Esophagus squamous epithelium (tissue), 5 donors: ENCODE results near the gene WHRN. TPM values are rescaled to one million over a fixed set of nuclear protein-coding genes. Genes with fewer than 3 reads are reported as not detected.

Experiments used
- DNase-seq: peaks from one replicate; lab custom pipeline; 2025; lab: John Stamatoyannopoulos, UW
- H3K27ac ChIP-seq, 4 donors: fragments of 200-600 bp; sonication (generic); one replicate each; pipeline ENCODE4 v1.5.1; 2016 to 2019; ENCODE audit warnings: mild to moderate bottlenecking in 1 of 4
- H3K27me3 ChIP-seq, 4 donors: fragments of 200-600 bp; sonication (generic); 1 replicate in 3 of 4; 2 replicates in 1 of 4; pipeline versions ENCODE4 v1.5.1 to v1.6.0; 2017 to 2021; ENCODE audit warnings: antibody characterized with exemption in 1 of 4
- H3K36me3 ChIP-seq, 3 donors: fragments of 200-600 bp; sonication (generic); one replicate each; pipeline ENCODE4 v1.5.1; 2016 to 2019
- H3K4me1 ChIP-seq, 3 donors: fragments of 200-600 bp; sonication (generic); one replicate each; pipeline ENCODE4 v1.5.1; 2017 to 2019
- H3K4me3 ChIP-seq, 4 donors: fragments of 200-600 bp; sonication (generic); 1 replicate in 3 of 4; 2 replicates in 1 of 4; pipeline ENCODE4 v1.5.1; 2016 to 2019; ENCODE audit warnings: mild to moderate bottlenecking in 2 of 4, moderate library complexity in 1 of 4
- H3K9me3 ChIP-seq, 3 donors: fragments of 200-600 bp; sonication (generic); one replicate each; pipeline ENCODE4 v1.5.1; 2016 to 2019
- POLR2A ChIP-seq, 4 donors: fragments of 450-650 bp; IDR thresholded peaks; one replicate each; pipeline ENCODE4 v1.6.1; 2017; ENCODE audit warnings: antibody characterized with exemption in 4 of 4, mild to moderate bottlenecking in 4 of 4, moderate library complexity in 3 of 4
- WGBS, 2 donors: methylation state at CpG; one replicate each; pipeline ENCODE4 v1.1.5; 2018; 5-methylcytosine and 5-hydroxymethylcytosine counted together
- intact Hi-C: fragments of 100-400 bp; cut with DNase I; formaldehyde crosslinking; loops from one replicate; pipeline ENCODE4 v1.15.0; 2022
- total RNA-seq, 4 donors: library from RNA; depleted of rRNA; stranded (reverse); fragments of >200 nt; gene quantifications; one replicate each; pipeline ENCODE4 v1.1.0, GENCODE V29; 2016
- TF ChIP-seq, protein P1 (sequence below), 6 experiments: fragments of 450-650 bp in 4 of 6; fragments of 200-600 bp in 2 of 6; sonication (generic) in 2 of 6; IDR thresholded peaks; one replicate each; pipeline ENCODE4 v1.5.1; 2016 to 2019; ENCODE audit warnings: antibody characterized with exemption in 6 of 6, mild to moderate bottlenecking in 4 of 6, moderate library complexity in 4 of 6
- donor health status: DM: yes; HTN: yes; CAD: no.

WHRN gene
- total RNA-seq, 4 donors from 2014 or later: 2.9 to 6.1 (median 3.4) TPM

GRCh38 chr9:114499941-114500696 is 5.2 kb downstream of the WHRN start:
- no peak for DNase-seq
- no peaks in the 10 kb centered on the region for H3K36me3 ChIP-seq
- no peak overlapping the region for H3K4me3 ChIP-seq
- no peaks in the 10 kb centered on the region for H3K9me3 ChIP-seq
- intact Hi-C loops: loop anchor here (10.0 kb wide), 2 partner anchors 85 to 95 kb away; partner anchors contain the start of gene ATP6V1G1
- H3K27me3 ChIP-seq: peaks cover 0 to 8% (median 0%) of the 10 kb centered on the region in 4 donors
- 76 to 84% methylated on average over 9 of the region's 9 CpGs for WGBS, 2 donors
- H3K4me1 ChIP-seq: peaks cover 9 to 56% (median 15%) of the 10 kb centered on the region in 3 donors
- TF ChIP-seq, protein P1, sequence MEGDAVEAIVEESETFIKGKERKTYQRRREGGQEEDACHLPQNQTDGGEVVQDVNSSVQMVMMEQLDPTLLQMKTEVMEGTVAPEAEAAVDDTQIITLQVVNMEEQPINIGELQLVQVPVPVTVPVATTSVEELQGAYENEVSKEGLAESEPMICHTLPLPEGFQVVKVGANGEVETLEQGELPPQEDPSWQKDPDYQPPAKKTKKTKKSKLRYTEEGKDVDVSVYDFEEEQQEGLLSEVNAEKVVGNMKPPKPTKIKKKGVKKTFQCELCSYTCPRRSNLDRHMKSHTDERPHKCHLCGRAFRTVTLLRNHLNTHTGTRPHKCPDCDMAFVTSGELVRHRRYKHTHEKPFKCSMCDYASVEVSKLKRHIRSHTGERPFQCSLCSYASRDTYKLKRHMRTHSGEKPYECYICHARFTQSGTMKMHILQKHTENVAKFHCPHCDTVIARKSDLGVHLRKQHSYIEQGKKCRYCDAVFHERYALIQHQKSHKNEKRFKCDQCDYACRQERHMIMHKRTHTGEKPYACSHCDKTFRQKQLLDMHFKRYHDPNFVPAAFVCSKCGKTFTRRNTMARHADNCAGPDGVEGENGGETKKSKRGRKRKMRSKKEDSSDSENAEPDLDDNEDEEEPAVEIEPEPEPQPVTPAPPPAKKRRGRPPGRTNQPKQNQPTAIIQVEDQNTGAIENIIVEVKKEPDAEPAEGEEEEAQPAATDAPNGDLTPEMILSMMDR (IDR thresholded peaks at IDR 0.05): no peak
- no peak for TF ChIP-seq POLR2A (IDR thresholded peaks at IDR 0.05)
- no peak overlapping the region for H3K27ac ChIP-seq

DNA sequence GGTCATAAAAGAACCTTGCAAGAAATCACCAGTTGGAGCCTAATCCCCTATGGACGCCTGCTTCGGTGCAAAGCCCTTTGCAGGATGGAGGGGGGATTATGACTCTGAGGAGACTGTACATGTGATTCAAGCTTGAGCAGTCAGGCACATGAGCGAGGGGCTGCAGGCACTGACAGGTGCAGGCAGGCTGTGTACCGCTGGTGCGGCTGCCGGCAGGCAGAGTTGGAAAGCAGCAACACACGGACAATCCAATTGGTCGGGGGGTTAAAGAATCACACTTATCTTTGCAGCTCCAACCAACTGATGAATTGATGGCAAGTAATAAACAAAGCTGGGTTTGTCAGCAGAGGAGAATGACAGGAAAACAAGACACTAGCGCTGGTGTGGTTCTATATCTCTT is 5.7 kb downstream of the WHRN start:
- H3K9me3 ChIP-seq: no peaks in the 10 kb centered on the region
- peaks cover 0 to 6% (median 0%) of the 10 kb centered on the region in 4 donors for H3K27me3 ChIP-seq
- H3K4me3 ChIP-seq: no peak overlapping the region
- intact Hi-C loops: no loop called here
- no peak for DNase-seq
- H3K27ac ChIP-seq: no peak overlapping the region
- WGBS, 2 donors: 26 to 53% methylated on average over 6 to 8 of the region's 9 CpGs
- H3K4me1 ChIP-seq: peaks cover 9 to 50% (median 15%) of the 10 kb centered on the region in 3 donors
- TF ChIP-seq, protein P1 (IDR thresholded peaks at IDR 0.05): no peak
- no peak for TF ChIP-seq POLR2A (IDR thresholded peaks at IDR 0.05)
- no peaks in the 10 kb centered on the region for H3K36me3 ChIP-seq

- TF ChIP-seq, protein P1 (IDR thresholded peaks at IDR 0.05): no peak
- H3K36me3 ChIP-seq: no peaks in the 10 kb centered on the region
- H3K27me3 ChIP-seq: no peaks in the 10 kb centered on the region
- 83 to 86% methylated on average over 7 of the region's 7 CpGs for WGBS, 2 donors
- no peaks in the 10 kb centered on the region for H3K9me3 ChIP-seq
- H3K4me3 ChIP-seq: no peak overlapping the region
- intact Hi-C loops: no loop called here
- H3K4me1 ChIP-seq: peaks cover 6 to 34% (median 6%) of the 10 kb centered on the region in 3 donors
- no peak overlapping the region for H3K27ac ChIP-seq
- no peak for DNase-seq
Observed at GRCh38 chr9:114497727-114498382, 7.4 kb downstream of the WHRN start.

- 23 to 47% methylated on average over 2 of the region's 2 CpGs for WGBS, 2 donors
- Histone ChIP-seq H3K4me3 (no peak overlapping the region), H3K27ac (no peak overlapping the region), H3K27me3 (no peaks in the 10 kb centered on the region), H3K9me3 (no peaks in the 10 kb centered on the region), H3K4me1 (peaks cover 0 to 28% (median 6%) of the 10 kb centered on the region in 3 donors), H3K36me3 (no peaks in the 10 kb centered on the region)
- no peak for DNase-seq
- TF ChIP-seq, protein P1 (IDR thresholded peaks at IDR 0.05): no peak
- TF ChIP-seq POLR2A (IDR thresholded peaks at IDR 0.05): no peak
- intact Hi-C loops: no loop called here
Observed at GRCh38 chr9:114497236-114497635, 8.0 kb downstream of the WHRN start.

GRCh38 chr9:114496011-114496410 is 9.3 kb downstream of the WHRN start:
- Histone ChIP-seq H3K4me1 (peaks cover 0 to 15% (median 0%) of the 10 kb centered on the region in 3 donors), H3K9me3 (no peaks in the 10 kb centered on the region), H3K27ac (no peak overlapping the region), H3K4me3 (no peak overlapping the region), H3K36me3 (no peaks in the 10 kb centered on the region), H3K27me3 (no peaks in the 10 kb centered on the region)
- TF ChIP-seq, protein P1 (IDR thresholded peaks at IDR 0.05): no peak
- TF ChIP-seq POLR2A (IDR thresholded peaks at IDR 0.05): no peak
- WGBS, 2 donors: 85 to 93% methylated on average over 2 to 3 of the region's 4 CpGs
- intact Hi-C loops: no loop called here
- no peak for DNase-seq
